Stimulated activated CD8-positive, alpha-beta memory T cell treated with anti-CD3 and anti-CD28 coated beads, Interleukin-12 subunit alpha, Interleukin-12 subunit beta, amount 100 ng/mL, for 24 hours (primary cell): ENCODE results near the gene EXOC4.
"Not testable (repeated sequence)": the region's sequence is repeated elsewhere in the genome, so short reads cannot be mapped to it uniquely, and the experiment has no call there.

Experiments
- DNase-seq: peaks from one replicate; pipeline ENCODE4 v3.0.0-alpha.2; 2020; ENCODE audit errors: extremely low read depth

Gene EXOC4

GRCh38 chr7:133978502-133979295 lies 725.8 kb downstream of the EXOC4 start:
- DNase-seq, result no peak

GRCh38 chr7:133980804-133981203 lies 727.9 kb downstream of the EXOC4 start:
- no peak for DNase-seq

- DNase-seq, result no peak
These were observed 731.0 kb downstream of the EXOC4 start for GRCh38 chr7:133983685-133984419.

GRCh38 chr7:133985300-133985699 lies 732.4 kb downstream of the EXOC4 start:
- no peak for DNase-seq

DNA sequence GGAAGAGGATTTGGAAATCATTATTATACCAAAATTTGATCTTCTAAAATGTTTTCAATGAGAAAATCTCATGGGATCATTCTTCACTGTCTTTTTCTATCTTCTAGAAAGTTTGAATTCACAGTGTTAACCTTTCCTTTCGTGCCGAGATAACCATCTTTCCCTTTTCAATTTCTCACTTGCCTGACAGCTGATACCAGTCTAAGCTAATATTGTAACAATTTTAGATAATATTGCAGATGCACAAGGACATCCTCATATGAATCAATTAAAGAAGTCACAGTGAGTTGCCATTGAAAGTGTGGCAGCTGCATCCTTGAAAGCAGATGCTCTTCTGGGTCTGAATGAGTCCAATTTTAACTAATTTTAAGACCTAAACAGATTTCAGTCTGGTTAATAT lies 734.7 kb downstream of the EXOC4 start:
- no peak for DNase-seq

DNA sequence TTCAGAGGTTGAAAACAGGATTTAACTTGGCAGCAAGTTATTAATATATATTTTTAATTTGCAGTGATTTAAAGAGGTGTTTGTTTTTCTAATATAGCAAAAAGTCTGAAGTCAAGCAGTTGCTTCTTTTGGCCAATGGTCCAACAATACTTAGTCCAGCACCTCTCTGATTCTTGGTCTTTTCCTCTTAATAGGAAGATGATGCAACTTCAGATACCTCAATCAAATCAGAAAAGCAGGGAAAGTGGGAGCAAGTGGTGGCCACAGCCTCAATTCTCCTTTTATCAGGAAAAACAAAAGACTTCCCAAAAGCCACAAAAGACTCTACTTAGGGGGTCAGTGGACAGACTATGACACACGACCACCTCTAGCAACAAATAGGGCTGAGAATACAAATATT lies 740.7 kb downstream of the EXOC4 start:
- DNase-seq, result no peak

DNA sequence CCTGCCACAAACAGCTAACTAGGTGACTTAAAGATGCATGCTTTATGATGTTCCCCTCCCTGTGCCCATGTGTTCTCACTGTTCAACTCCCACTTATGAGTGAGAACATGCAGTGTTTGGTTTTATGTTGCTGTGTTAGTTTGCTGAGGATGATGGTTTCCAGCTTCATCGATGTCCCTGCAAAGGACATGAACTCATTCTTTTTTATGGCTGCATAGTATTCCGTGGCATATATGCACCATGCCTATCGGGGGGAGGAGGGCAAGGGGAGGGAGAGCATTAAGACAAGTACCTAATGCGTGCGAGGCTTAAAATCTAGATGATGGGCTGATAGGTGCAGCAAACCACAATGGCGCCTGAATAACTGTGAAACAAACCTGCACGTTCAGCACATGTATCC lies 741.2 kb downstream of the EXOC4 start:
- DNase-seq, result not testable (repeated sequence)

DNA sequence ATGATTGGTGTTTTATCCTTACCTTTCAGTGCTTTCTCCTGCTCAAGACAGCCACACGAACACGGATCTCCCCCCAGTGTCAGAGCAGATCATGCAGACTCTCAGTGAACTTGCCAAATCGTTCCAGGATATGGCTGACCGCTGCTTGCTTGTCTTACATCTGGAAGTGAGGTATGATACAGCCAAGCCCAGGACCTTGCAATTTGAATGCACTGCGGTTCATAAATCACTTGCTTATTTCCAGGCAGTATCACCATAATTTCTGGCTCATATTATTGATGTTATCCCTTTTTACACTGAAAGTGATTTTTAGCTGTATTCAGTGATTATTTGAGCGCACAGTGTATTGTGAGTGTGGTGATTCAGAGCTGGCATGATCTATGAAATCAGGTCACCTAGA lies 744.6 kb downstream of the EXOC4 start:
- no peak for DNase-seq

DNA sequence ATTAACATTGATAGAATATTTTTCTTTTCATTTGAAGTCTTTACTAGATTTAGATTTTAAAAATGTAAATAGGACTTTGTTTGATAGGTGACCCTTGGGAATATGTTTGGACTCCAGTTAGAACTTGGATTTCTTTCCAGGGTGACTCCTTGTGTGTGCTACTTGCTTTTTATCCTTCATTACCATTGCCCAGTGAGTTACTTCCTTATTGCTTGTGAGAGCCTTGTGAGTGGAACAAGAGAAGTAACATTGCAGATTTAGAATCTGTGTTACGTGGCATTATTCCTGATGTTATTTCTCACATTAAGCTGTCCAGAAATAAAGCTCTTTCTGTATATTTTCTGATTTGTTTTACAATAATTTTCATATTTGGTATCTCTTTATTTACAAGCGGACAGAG lies 746.3 kb downstream of the EXOC4 start:
- no peak for DNase-seq

GRCh38 chr7:134004829-134005505 lies 752.1 kb downstream of the EXOC4 start:
- DNase-seq, result no peak

DNA sequence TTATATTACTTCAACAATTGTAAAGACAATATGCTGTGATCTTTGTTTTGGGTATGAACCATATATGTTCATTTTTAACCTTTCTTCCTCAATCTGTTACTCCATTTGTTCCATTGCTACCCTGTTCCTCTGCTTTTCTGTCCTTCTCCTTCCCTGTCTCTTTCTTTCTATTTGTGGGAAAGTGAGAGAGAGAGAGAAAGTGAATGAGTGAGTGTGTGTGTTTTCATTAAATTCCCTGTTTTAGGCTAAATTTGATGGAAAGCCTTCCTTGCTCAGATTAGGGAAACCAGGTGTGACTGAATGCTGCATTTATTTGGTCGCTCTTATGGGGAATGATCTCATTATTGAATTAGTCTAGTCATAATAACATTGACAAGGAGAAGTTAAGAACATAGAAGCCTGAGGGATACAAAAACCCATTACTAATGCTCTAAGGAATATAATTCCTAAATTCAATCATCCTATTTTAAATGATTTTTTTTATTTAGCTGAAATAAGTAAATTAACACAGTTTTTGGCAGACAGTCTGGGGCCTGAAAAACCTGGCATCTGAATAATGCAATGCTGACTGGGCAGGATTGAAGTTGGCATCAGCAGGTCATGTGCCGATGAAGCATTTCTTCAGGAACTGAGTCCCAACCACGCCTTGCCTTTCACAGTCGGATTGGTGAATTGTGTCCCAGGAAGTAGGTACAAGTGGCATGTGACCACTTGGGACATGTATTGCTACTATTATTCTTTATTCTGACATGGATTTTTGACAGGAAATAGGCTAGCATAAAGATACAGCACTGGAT lies 756.6 kb downstream of the EXOC4 start:
- DNase-seq, result no peak

- no peak for DNase-seq
These were observed 760.4 kb downstream of the EXOC4 start for GRCh38 chr7:134013249-134013648.

GRCh38 chr7:134014935-134015334 lies 762.1 kb downstream of the EXOC4 start:
- DNase-seq, result no peak

DNA sequence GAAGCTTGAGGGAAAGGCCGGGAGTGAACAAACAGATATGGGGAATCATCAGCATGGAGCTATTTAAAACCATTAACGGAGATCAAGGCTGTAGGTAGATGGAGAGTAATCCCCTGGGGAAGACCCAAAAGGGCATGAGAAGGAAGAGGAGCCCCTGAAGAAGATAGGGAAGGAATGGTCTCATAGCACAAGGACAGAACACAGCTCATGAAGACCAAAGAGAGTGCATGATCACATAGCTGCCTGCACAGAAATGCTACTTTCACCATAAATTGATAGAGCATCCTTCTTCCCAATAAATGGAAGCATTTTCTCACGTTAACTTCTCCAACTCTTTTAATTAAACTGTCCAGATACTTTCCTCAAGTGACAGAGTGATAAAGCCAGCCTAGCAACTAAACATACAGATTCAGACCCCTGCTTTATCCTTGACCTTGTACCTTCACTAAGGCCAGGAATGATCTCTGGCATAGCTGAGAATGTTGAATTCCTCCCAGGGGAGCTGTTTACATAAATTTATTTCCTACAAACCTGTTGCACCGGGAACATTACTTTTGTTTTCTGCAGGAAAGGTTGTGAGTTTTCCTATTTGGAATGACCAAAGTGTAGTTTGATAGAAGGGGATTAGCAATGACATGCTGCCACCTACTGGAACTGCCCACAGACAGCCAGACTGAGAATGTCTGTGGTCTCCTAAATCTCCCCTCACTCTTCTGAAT lies 763.5 kb downstream of the EXOC4 start:
- DNase-seq, result no peak

DNA sequence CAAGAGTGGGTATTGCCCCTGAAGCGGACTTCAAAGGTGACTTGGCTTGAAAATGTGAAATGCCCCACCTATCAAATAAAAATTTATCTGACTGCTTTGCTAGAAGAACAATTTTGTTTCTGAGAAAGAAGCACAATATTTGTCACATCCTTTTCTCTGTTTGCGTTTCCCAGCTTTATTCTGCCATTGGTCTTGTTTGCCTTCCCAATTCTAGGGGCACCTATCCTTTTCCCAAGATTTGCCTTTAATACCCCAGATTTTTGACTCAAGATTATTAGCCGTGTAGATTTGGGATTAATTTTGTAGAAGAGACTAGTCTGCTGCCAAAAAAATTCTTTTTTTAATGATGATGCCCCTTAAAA lies 764.0 kb downstream of the EXOC4 start:
- DNase-seq, result no peak

DNA sequence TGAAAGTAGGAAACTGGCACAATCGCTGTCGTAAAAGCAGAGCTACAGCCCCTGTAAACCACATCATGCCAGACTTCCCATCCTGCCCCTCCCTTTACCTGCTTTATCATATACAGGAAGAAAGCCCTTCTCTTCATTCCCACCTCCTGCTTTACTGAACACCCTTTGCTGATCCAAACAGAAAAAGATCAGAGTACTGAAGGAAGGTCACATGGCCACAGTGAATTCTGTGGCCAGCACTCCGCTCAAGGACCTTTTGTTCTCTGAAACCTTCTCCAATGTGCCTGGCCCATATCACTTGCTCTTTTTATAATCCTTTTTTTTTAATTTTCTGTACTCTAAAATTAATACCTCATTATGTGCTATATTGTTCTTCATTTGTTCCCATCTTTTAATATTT lies 765.4 kb downstream of the EXOC4 start:
- DNase-seq, result no peak

DNA sequence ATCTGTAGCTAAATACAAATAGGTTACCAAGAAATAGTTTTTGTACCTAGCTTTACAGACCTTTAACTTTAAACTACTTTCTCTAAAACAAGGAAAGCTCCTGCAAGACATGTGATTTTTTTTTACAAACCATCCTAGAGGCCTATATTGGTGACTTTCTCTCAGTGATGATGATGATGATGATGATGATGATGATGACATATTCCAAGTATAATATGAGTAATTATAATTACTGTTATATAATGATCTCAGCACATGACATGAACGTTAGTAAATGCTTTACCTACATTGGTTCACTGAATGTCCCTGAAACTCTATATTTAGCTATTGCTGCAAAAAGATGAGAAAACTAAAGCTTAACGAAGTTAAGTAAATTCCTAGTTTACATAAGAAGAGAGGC lies 766.4 kb downstream of the EXOC4 start:
- no peak for DNase-seq

DNA sequence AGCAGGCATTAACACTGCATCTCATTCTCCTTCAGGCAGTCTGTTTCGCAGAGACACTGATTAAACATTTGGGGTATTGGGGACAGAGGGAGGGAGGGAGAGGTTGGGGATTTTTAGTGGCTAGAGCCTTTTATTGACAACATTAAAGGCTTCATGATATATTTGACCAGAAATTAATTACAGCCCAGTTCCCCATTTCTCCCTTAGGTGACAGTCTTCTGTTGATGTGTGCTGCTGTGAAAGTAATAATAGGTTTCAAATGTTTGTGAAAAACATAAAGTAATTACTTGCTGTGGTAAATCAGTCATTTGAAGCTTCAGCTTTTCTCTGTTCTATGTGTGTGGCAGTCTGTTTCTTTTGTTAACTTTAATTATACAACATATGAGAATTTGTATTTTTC lies 769.0 kb downstream of the EXOC4 start:
- DNase-seq, result no peak

GRCh38 chr7:134022286-134022911 lies 769.5 kb downstream of the EXOC4 start:
- DNase-seq, result no peak

- no peak for DNase-seq
These were observed 771.9 kb downstream of the EXOC4 start for GRCh38 chr7:134024739-134025138.

DNA sequence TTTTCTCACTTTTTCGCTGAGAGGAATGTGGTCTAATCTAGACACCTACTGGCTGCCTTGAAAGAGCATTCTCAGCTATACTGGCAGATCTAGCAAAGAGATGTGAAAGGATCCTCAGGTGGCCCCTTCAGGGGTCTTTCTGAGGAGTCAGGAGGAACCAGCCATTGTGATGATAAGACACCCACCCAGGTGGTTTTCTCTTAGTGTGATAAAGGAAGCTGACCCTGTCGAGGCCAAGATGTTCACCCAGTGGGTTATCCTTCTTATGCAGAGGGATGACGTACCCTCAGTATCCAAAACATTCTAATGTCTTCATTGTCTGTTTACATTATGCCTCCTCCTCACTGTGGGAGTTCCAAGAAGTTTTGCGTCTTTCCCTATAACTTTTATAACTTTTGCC lies 776.0 kb downstream of the EXOC4 start:
- no peak for DNase-seq
